ENCODE measurements around the gene MISP3.

Gene MISP3

GRCh38 chr19:14061081-14061749, 11.4 kb upstream of the MISP3 start:
- Mint-ChIP-seq H3K27ac (no peak overlapping the region), H3K4me1 (peaks cover 23% of the 10 kb centered on the region), H3K36me3 (no peaks in the 10 kb centered on the region), H3K9me3 (no peaks in the 10 kb centered on the region), H3K4me3 (no peak overlapping the region)
- no peak for DNase-seq (ENCODE audit: low spot score in 2 of 2)
- no peak for ATAC-seq

GRCh38 chr19:14061751-14062557, 10.6 kb upstream of the MISP3 start, which contains the start of gene PALM3:
PALM3 (minus strand) TSS chr19:14062076; CDS start chr19:14061980, 96 bp downstream.
- peaks cover 23% of the 10 kb centered on the region for H3K4me1 Mint-ChIP-seq

DNA sequence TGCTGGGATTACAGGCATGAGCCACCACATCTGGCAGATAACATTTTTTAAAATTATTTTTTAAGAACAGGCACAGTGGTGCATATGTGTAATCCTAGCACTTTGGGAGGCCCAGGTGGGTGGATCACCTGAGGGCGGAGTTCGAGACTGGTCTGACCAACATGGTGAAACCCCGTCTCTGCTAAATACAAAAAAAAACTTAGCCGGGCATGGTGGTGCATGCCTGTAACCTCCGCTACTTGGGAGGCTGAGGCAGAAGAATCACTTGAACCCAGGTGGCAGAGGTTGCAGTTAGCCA, 10.1 kb upstream of the MISP3 start:
- Mint-ChIP-seq H3K27ac (no peak overlapping the region), H3K9me3 (no peaks in the 10 kb centered on the region), H3K36me3 (no peaks in the 10 kb centered on the region), H3K4me3 (no peak overlapping the region), H3K4me1 (peaks cover 23% of the 10 kb centered on the region)
- DNase-seq (ENCODE audit: low spot score in 2 of 2) (no peak), ATAC-seq (no peak)

More at GRCh38 chr19:14061751-14062557, 10.6 kb upstream of the MISP3 start, which contains the start of gene PALM3:
- H3K27ac Mint-ChIP-seq: no peak within 1 kb of the TSS
- ATAC-seq (no peak), DNase-seq (ENCODE audit: low spot score in 2 of 2) (no peak)
- no peaks in the 10 kb centered on the region for H3K36me3 Mint-ChIP-seq
- H3K4me3 Mint-ChIP-seq: no peak within 1 kb of the TSS
- H3K9me3 Mint-ChIP-seq: no peaks in the 10 kb centered on the region

- no peak for DNase-seq (ENCODE audit: low spot score in 2 of 2)
- H3K36me3 Mint-ChIP-seq: no peaks in the 10 kb centered on the region
- ATAC-seq: no peak
- H3K4me1 Mint-ChIP-seq: peaks cover 17% of the 10 kb centered on the region
- no peak overlapping the region for H3K27ac Mint-ChIP-seq
- H3K4me3 Mint-ChIP-seq: no peak overlapping the region
- no peaks in the 10 kb centered on the region for H3K9me3 Mint-ChIP-seq
Measured at GRCh38 chr19:14063105-14063504, 9.5 kb upstream of the MISP3 start.

DNA sequence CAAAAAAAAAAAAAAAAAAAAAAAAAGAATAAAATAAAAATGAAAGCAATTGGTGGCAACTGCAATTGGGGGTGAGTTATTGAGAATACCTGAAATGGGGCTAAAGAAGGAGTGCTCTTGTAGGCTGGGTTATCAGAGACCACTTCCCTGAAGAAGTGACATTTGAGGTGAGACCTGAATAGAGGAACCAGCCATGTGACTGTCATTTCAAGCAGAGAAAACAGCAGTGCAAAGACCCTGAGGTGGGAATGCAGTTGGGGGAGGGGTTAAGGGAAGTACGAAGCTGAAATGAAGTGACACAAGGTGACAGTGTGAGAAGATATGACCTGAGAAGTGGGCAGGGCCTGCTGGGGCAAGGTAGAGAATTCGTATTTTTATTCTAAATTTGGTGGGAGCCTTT, 6.5 kb upstream of the MISP3 start:
- ATAC-seq: no peak

DNA sequence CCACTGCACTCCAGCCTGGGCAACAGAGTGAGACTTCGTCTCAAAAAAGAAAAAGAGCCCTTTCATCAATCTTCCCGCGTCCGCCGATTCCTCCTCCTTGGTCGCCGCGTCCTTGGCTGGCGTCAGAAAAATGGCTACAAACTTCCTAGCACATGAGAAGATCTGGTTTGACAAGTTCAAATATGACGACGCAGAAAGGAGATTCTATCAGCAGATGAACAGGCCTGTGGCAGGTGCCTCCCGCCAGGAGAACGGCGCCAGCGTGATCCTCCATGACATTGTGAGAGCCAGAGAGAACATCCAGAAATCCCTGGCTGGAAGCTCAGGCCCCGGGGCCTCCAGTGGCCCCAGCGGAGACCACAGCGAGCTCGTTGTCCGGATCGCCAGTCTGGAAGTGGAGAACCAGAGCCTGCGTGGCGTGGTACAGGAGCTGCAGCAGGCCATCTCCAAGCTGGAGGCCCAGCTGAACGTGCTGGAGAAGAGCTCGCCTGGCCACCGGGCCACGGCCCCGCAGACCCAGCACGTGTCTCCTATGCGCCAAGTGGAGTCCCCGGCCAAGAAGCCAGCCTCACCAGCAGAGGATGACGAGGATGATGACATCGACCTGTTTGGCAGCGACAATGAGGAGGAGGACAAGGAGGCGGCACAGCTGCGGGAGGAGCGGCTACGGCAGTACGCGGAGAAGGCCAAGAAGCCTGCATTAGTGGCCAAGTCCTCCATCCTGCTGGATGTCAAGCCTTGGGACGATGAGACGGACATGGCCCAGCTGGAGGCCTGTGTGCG, 2.1 kb upstream of the MISP3 start:
- no peak overlapping the region for H3K27ac Mint-ChIP-seq
- no peak overlapping the region for H3K4me3 Mint-ChIP-seq
- peaks cover 13% of the 10 kb centered on the region for H3K4me1 Mint-ChIP-seq
- DNase-seq (ENCODE audit: low spot score in 2 of 2) (no peak), ATAC-seq (no peak)
- H3K9me3 Mint-ChIP-seq: no peaks in the 10 kb centered on the region
- H3K36me3 Mint-ChIP-seq: peaks cover 5% of the 10 kb centered on the region

More for the DNA sequence above, 6.5 kb upstream of the MISP3 start:
- no peak overlapping the region for H3K4me3 Mint-ChIP-seq
- H3K9me3 Mint-ChIP-seq: no peaks in the 10 kb centered on the region
- no peaks in the 10 kb centered on the region for H3K36me3 Mint-ChIP-seq
- DNase-seq (ENCODE audit: low spot score in 2 of 2): no peak
- no peaks in the 10 kb centered on the region for H3K4me1 Mint-ChIP-seq
- H3K27ac Mint-ChIP-seq: no peak overlapping the region

GRCh38 chr19:14073261-14073924, 807 bp downstream of the MISP3 start:
- peak overlapping the region; percentile 98 for H3K4me3 Mint-ChIP-seq
- ATAC-seq (peak; percentile 81), DNase-seq (ENCODE audit: low spot score in 2 of 2) (peak; percentile 83 to 89)
- peaks cover 5% of the 10 kb centered on the region for H3K36me3 Mint-ChIP-seq
- peak overlapping the region; percentile 89 for H3K27ac Mint-ChIP-seq
- no peaks in the 10 kb centered on the region for H3K9me3 Mint-ChIP-seq
- H3K4me1 Mint-ChIP-seq: peaks cover 13% of the 10 kb centered on the region

- ATAC-seq: peak; percentile 5
- DNase-seq (ENCODE audit: low spot score in 2 of 2): peak; percentile 15 to 63
- Mint-ChIP-seq H3K9me3 (no peaks in the 10 kb centered on the region), H3K27ac (peak overlapping the region; percentile 89), H3K36me3 (peaks cover 5% of the 10 kb centered on the region), H3K4me1 (peaks cover 13% of the 10 kb centered on the region), H3K4me3 (peak overlapping the region; percentile 98)
Measured at GRCh38 chr19:14073925-14074838, 1.6 kb downstream of the MISP3 start.

DNA sequence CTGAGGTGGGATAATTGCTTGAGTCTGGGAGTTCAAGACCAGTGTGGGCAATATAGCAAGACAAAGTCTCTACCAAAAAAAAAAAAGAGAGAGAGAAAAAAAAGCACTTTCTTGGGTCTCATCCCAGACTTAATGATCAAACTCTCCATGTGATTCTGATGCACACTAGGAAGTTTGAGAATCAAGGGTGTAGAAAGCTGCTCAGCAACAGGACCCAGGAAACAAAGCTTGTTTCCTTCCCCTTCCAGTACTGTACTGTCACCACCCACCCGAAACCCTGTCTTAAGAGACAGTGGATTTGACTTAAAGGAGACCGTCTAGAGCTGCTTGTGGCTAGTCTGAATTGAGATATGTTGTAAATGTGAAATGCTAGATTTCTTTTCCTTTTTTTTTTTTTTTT, 5.8 kb downstream of the MISP3 start:
- H3K36me3 Mint-ChIP-seq: peaks cover 14% of the 10 kb centered on the region
- DNase-seq (ENCODE audit: low spot score in 2 of 2) (no peak), ATAC-seq (no peak)
- H3K9me3 Mint-ChIP-seq: no peaks in the 10 kb centered on the region
- peaks cover 27% of the 10 kb centered on the region for H3K4me1 Mint-ChIP-seq
- H3K27ac Mint-ChIP-seq: no peak overlapping the region
- no peak overlapping the region for H3K4me3 Mint-ChIP-seq

GRCh38 chr19:14080887-14081796, 8.6 kb downstream of the MISP3 start:
- peak; percentile 94 for ATAC-seq
- H3K4me1 Mint-ChIP-seq: peaks cover 13% of the 10 kb centered on the region

GRCh38 chr19:14081797-14082674, 9.4 kb downstream of the MISP3 start:
- ATAC-seq (peak; percentile 33), DNase-seq (ENCODE audit: low spot score in 2 of 2) (peak; percentile 21 to 67)
- Mint-ChIP-seq H3K4me1 (peaks cover 13% of the 10 kb centered on the region), H3K36me3 (peaks cover 13% of the 10 kb centered on the region), H3K4me3 (peak overlapping the region; percentile 91), H3K27ac (peak overlapping the region; percentile 96), H3K9me3 (no peaks in the 10 kb centered on the region)

More at GRCh38 chr19:14080887-14081796, 8.6 kb downstream of the MISP3 start:
- Mint-ChIP-seq H3K36me3 (peaks cover 9% of the 10 kb centered on the region), H3K4me3 (peak overlapping the region; percentile 91), H3K9me3 (no peaks in the 10 kb centered on the region), H3K27ac (peak overlapping the region; percentile 96)
- peak; percentile 98 to 100 for DNase-seq (ENCODE audit: low spot score in 2 of 2)

DNA sequence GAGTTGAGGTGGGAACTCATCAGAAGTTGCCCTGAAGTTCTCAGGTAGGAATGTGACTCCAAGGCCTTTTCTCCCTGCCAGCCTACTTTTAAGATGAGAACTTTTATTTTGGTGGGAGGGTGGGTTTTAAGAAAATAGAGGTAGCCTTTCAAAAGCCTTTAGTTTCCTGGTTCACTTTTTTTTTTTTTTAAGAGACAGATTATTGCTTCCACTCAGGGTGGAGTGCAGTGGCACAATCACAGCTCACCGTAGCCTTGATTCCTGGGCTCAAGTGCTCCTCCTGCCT, 10.0 kb downstream of the MISP3 start:
- peaks cover 13% of the 10 kb centered on the region for H3K4me1 Mint-ChIP-seq
- peak overlapping the region; percentile 96 for H3K27ac Mint-ChIP-seq
- ATAC-seq: no peak
- H3K4me3 Mint-ChIP-seq: peak overlapping the region; percentile 91
- H3K9me3 Mint-ChIP-seq: no peaks in the 10 kb centered on the region
- no peak for DNase-seq (ENCODE audit: low spot score in 2 of 2)
- peaks cover 15% of the 10 kb centered on the region for H3K36me3 Mint-ChIP-seq
